HG03378 (cell line): ENCODE measurements around the gene STOM.

Experiments
- ATAC-seq: cut with Tn5 transposase; IDR thresholded peaks from one replicate; pipeline ENCODE4 v1.9.1; 2021; ENCODE audit warnings: mild to moderate bottlenecking, moderate library complexity; ENCODE audit not compliant: unreplicated experiment

Gene STOM

DNA sequence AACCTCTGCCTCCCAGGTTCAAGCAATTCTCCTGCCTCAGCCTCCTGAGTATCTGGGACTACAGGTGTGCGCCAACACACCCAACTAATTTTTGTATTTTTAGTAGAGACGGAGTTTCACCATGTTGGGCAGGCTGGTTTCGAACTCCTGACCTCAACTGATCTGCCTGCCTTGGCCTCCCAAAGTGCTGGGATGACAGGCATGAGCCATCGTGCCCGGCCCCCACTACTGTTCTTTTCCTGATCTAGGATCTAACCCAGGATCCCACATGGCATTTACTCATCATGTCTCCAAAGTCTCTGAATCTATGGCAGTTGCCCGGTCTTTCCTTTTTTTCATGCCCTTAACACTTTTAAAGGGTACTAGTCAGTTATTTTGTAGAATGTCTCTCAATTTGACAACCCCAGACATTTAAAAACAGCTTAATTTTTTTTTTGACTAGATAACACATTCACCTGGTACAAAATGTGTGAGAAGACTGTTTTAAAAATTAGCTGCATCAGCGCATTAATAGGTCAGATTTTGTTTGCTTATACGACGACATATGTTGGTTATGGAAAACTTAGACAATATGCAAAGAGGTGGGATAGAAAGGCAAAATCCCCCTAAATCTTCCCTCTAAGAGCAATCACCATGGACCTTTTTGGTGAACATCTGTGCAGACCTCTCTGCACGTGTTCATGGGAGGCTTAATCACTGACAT is 46.5 kb downstream of the STOM start:
- ATAC-seq, result no peak

GRCh38 chr9:121322737-121323448 is 47.2 kb downstream of the STOM start:
- ATAC-seq, result no peak

DNA sequence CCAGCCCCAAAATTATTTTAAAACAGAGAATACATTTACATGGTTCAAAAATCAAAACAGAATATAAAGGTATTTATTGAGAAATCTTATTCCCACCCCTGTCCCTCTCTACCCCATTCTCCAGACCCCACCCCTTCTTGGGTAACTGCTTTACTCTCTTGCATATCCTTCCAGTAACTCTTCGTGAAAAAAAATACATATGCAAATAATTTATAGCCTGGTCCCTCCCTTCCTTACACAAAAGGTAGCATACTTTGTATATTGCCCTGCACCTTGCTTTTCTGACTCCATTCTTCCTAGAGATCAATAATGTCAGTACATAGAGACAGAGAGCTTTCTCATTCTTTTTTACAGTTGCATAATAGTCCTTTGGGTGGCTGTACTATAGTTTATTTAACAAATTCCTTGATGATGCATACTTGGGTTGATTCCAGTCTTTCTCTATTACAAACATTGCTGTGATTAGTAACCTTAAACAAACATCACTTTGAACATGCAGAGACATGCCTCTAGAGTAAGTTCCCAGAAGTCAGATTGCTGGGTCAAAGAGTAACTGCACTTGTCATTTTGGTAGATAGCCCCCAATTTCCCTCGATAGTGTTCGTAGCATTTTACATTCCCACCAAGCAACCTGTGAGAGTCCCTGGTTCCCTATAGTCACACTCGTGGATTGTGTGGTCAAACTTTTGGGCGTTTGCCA is 47.9 kb downstream of the STOM start:
- ATAC-seq, result no peak

- no peak for ATAC-seq
These were observed 49.0 kb downstream of the STOM start for GRCh38 chr9:121321016-121321503.

- no peak for ATAC-seq
These were observed 50.7 kb downstream of the STOM start for GRCh38 chr9:121319383-121319780.

DNA sequence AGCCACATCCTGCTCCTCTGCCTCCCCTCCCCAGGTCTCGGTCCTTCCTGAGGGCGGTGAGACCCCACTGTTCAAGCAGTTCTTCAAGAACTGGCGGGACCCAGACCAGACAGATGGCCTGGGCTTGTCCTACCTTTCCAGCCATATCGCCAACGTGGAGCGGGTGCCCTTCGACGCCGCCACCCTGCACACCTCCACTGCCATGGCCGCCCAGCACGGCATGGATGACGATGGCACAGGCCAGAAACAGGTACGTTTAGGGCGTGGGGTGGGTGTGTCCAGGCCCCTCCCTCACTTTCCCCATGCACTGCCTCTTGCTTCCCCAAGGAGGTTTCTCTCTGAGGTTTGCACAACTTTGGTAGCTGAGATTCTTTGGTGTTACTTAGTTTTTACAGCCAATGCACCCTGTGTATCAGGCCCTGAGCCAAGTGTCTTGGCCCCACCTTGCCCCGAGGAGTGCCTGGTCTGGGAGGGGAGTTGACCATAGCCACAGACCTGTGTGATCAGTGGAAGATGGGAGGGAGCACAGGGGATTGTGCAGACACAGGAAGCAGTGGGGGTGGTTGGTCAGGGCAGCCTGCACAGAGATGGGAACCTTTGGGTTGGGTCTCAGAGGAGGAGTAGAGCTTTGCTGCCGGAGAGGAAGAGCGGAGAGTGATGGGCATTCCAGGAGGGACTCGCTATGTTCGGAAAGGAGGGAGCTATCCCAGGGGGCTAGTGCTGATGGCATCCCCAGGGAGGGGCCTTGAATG is 51.2 kb downstream of the STOM start:
- no peak for ATAC-seq

GRCh38 chr9:121317737-121318630 is 52.1 kb downstream of the STOM start:
- ATAC-seq, result no peak

- ATAC-seq, result no peak
These were observed 53.1 kb downstream of the STOM start for GRCh38 chr9:121316852-121317373.

DNA sequence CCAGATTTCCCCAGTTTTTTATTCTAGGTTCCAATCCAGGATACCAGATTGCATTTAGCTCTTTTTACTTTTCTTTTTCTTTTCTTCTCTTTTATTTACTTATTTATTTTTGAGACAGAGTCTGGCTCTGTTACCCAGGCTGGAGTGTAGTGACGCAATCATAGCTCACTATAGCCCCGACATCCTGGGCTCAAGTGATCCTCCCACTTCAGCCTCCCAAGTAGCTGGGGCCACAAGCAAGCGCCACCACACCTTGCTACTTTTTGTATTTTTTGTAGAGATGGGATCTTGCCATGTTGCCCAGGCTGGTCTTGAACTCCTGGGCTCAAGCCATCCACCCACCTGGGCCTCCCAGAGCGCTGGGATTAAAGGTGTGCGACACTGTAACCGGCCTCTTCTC is 53.7 kb downstream of the STOM start:
- no peak for ATAC-seq

GRCh38 chr9:121313458-121314152 is 56.4 kb downstream of the STOM start:
- no peak for ATAC-seq

DNA sequence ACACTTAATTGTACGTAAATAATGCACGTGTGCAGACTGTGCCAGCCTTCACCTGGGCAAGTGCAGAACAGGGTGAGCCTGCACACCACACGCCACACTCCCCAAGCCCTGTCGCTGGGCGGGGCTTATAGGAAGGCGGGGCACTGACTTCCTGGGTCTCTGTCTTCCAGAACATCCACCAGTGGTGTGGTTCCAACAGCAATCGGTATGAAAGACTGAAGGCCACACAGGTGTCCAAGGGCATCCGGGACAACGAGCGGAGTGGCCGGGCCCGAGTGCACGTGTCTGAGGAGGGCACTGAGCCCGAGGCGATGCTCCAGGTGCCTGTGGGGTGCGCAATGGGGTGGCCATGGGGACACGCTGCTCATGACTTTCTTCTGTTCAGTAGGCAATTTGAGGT is 57.9 kb downstream of the STOM start:
- ATAC-seq, result no peak

DNA sequence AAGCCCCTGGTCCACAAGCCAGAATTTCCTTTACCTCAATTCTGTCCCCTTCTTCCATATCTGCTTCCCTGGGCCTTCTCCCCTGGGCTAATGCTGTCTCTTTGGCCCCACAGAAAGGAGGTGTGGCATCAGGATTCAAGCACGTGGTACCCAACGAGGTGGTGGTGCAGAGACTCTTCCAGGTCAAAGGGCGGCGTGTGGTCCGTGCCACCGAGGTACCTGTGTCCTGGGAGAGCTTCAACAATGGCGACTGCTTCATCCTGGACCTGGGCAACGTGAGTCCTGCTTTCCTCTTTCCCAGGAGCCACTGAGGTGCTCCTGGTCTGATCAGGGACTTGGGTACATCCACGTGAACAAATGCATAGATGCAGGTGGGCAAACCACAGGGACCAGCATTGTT is 59.5 kb downstream of the STOM start:
- no peak for ATAC-seq

DNA sequence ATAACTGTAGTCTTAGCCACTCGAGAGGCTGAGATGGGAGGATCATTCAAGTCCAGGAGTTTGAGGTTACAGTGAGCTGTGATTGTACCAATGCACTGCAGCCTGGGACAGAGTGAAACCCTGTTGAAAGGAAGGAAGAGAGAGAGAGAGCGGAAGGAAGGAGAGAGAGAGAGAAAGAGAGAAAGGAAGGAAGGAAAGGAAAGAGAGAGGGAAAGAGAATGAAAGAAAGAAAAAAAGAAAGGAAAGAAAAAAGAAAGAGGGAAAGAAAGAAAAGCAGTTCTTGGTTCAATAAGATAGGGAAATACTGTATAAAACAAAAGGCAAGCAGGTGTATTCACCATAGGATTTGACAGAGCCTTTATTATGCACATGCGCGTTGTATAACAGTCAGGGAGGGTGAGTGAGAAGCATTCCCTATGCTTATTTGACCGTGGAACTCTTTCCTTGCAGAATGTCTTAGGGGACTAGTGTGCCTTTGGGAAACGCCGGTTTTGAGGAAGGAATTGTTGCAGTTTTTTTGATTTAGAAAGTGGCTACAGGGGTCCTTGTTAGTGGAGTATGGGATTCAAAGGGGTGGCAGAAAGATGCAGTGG is 60.1 kb downstream of the STOM start:
- no peak for ATAC-seq

- ATAC-seq, result no peak
These were observed 60.9 kb downstream of the STOM start for GRCh38 chr9:121309171-121309570.

GRCh38 chr9:121308765-121309164 is 61.3 kb downstream of the STOM start:
- no peak for ATAC-seq

GRCh38 chr9:121307976-121308375 is 62.1 kb downstream of the STOM start:
- ATAC-seq, result no peak

DNA sequence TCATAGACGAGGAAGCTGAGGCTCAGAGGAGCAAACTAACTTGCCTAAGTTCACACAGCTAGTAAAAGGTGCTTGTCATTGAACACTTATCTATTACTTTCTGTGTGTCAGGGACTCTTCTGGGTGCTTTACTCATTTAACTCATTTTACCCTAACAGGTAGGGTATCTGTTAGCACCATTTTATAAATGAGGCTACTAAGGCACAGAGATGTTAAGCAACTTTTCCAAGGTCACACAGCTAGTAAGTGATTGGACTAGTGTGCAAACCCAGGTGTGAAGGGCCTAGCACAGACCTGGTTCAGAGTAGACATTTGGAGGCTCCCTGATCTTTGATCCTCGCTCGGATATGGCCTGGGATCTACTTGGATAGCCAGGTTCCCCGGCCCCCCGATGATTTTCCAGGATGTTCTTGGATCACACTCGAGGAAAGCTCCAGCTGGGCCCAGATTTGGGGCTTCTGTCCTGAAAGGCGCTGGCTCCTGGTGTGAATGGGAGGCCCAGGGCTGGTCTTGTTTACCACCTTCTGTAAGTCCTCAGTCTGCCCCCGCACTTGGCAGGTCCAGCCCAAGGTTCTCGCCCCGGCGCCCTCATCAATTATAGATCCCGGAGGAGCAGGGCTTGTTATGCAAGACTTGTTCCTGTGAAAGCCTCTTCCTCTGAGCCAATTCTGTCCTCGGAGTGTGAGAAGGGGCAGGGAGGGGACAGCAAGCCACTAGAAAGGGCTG is 64.6 kb downstream of the STOM start:
- no peak for ATAC-seq

DNA sequence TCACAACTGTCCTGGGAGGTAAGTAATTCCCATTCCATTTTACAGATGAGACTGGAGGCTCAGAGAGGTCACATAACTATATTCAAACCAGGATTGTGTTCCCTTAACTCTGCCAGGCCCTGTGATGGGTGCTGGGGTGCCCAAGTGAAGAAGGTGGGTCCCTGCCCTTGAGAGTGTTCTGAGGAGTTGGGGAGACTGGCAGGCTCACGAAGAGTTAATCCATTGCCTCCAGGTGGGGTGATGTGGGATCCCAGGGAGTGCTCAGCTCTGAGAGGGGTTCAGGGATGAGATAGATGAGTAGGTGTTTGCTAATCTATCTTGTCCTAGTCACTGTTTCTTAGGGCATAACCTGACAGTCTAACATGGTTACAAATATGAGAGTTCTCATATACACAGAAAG is 65.3 kb downstream of the STOM start:
- ATAC-seq, result no peak
